HepG2 (cell line): Measurements from ENCODE around the gene KDM4E. TPM values are rescaled to one million over a fixed set of nuclear protein-coding genes. Genes with fewer than 3 reads are reported as not detected.

Experiments used
- ATAC-seq: fragments of 200-7000 bp; cut with Tn5 transposase; 3 replicates; pipeline ENCODE4 v1.9.1; 2020; ENCODE audit warnings: mild to moderate bottlenecking, moderate library complexity
- BruUV-seq: library from RNA; stranded (reverse); fragments of 400-500 nt; replicated peaks from 2 replicates; lab custom pipeline; 2021; lab: Mats Ljungman, UMichigan
- CTCF ChIA-PET: fragments of 300-600 bp; formaldehyde crosslinking; extraction: SDS; loops from one replicate; lab custom pipeline; 2021; ENCODE audit warnings: low total read pairs, inconsistent platforms, low intra/inter-chr PET ratio; lab: Yijun Ruan, JAX
- POLR2A ChIA-PET: fragments of 350-600 bp; sonication (Branson Sonifier 250); formaldehyde crosslinking; loops from one replicate; lab custom pipeline; 2020; ENCODE audit warnings: antibody characterized with exemption, inconsistent platforms; lab: Yijun Ruan, JAX
- DNase-seq: peaks from one replicate; pipeline ENCODE4 v3.0.0-alpha.2; 2015; ENCODE audit warnings: low spot score
- FAIRE-seq: peaks from 3 replicates; lab custom pipeline; 2011; peaks lifted over from hg19 to GRCh38; lab: Jason Lieb, UNC
- H2AFZ ChIP-seq: one replicate; pipeline ENCODE4 v1.6.1; 2011; ENCODE audit warnings: low read length, inconsistent platforms
- H3K27ac ChIP-seq: fragments of 300-600 bp; 3 replicates; pipeline ENCODE4 v1.8.0; 2011; ENCODE audit warnings: mixed run types, mild to moderate bottlenecking, mixed read lengths, low read length, inconsistent platforms; ENCODE audit not compliant: insufficient read depth; ENCODE audit errors: extremely low read length
- H3K27me3 ChIP-seq, 2 experiments: fragments of 200-600 bp in 1 of 2; 2 replicates in 1 of 2; 3 replicates in 1 of 2; pipeline versions ENCODE4 v1.6.0 to v1.8.0; 2011; ENCODE audit warnings: low read length in 2 of 2, mild to moderate bottlenecking in 2 of 2, moderate library complexity in 2 of 2, inconsistent platforms in 1 of 2; ENCODE audit not compliant: insufficient read depth in 2 of 2, control insufficient read depth in 1 of 2
- H3K36me3 ChIP-seq, 2 experiments: fragments of 200-600 bp in 1 of 2; replicated peaks in 1 of 2; 2 replicates in 1 of 2; 3 replicates in 1 of 2; pipeline versions ENCODE4 v1.5.1 to v1.8.0; 2011; ENCODE audit warnings: low read length in 2 of 2, inconsistent platforms in 1 of 2; ENCODE audit not compliant: insufficient read depth in 2 of 2, control insufficient read depth in 1 of 2
- H3K4me1 ChIP-seq: 2 replicates; pipeline ENCODE4 v1.5.1; 2012; ENCODE audit warnings: low read length, inconsistent platforms; ENCODE audit not compliant: insufficient read depth
- H3K4me2 ChIP-seq: 2 replicates; pipeline ENCODE4 v1.6.0; 2011; ENCODE audit warnings: low read depth, low read length, inconsistent platforms
- H3K4me3 ChIP-seq, 3 experiments: fragments of 200-600 bp in 1 of 3; sonication (generic), shearing (Covaris generic) in 1 of 3; replicated peaks in 1 of 3; 2 replicates each; pipeline ENCODE4 v1.5.1; 2011 to 2016; ENCODE audit warnings: low read length in 3 of 3, inconsistent platforms in 2 of 3, low read depth in 2 of 3, mild to moderate bottlenecking in 2 of 3, control low read depth in 1 of 3, mixed read lengths in 1 of 3; ENCODE audit not compliant: insufficient read depth in 1 of 3
- H3K79me2 ChIP-seq: one replicate; pipeline ENCODE4 v1.6.1; 2011; ENCODE audit warnings: low read length, inconsistent platforms; ENCODE audit not compliant: insufficient read depth
- H3K9ac ChIP-seq: 2 replicates; pipeline ENCODE4 v1.6.0; 2011; ENCODE audit warnings: mild to moderate bottlenecking, low read depth, low read length, inconsistent platforms; ENCODE audit not compliant: insufficient read depth
- H3K9me3 ChIP-seq: 2 replicates; pipeline ENCODE4 v1.5.1; 2012; ENCODE audit warnings: mild to moderate bottlenecking, low read length
- H4K20me1 ChIP-seq: 2 replicates; pipeline ENCODE4 v1.6.0; 2011; ENCODE audit warnings: inconsistent platforms, mild to moderate bottlenecking, low read length, moderate library complexity; ENCODE audit not compliant: insufficient read depth
- CEBPB ChIP-seq: IDR thresholded peaks from 2 replicates; pipeline ENCODE4 v1.6.1; 2011; ENCODE audit warnings: low read depth, low read length, improper control_type of control experiment, borderline replicate concordance
- CEBPG ChIP-seq: IDR thresholded peaks from 2 replicates; pipeline ENCODE4 v1.6.1; 2016
- HMGA1 ChIP-seq: sonication (generic); formaldehyde crosslinking; conservative IDR thresholded peaks from 2 replicates; pipeline ENCODE4 v1.4.0; 2020; ENCODE audit warnings: missing genetic modification reagents
- HOXA7 ChIP-seq: sonication (generic); formaldehyde crosslinking; IDR thresholded peaks from 2 replicates; pipeline ENCODE4 v1.8.1; 2022; ENCODE audit warnings: mild to moderate bottlenecking, missing genetic modification reagents, moderate library complexity
- IRX3 ChIP-seq: sonication (generic); formaldehyde crosslinking; IDR thresholded peaks from 2 replicates; pipeline ENCODE4 v1.8.1; 2023; ENCODE audit warnings: mild to moderate bottlenecking, low read depth, missing genetic modification reagents, borderline replicate concordance
- ISX ChIP-seq: sonication (generic); formaldehyde crosslinking; conservative IDR thresholded peaks from 2 replicates; pipeline ENCODE4 v1.5.0; 2020; ENCODE audit warnings: missing genetic modification reagents
- JDP2 ChIP-seq: sonication (generic); formaldehyde crosslinking; IDR thresholded peaks from 2 replicates; pipeline ENCODE4 v1.8.1; 2022; ENCODE audit warnings: missing genetic modification reagents, borderline replicate concordance
- MED1 ChIP-seq: sonication (generic); formaldehyde crosslinking; IDR thresholded peaks from 2 replicates; pipeline ENCODE4 v1.4.0; 2020; ENCODE audit warnings: missing genetic modification reagents
- NAIF1 ChIP-seq: sonication (generic); formaldehyde crosslinking; IDR thresholded peaks from 2 replicates; pipeline ENCODE4 v1.5.0; 2020; ENCODE audit warnings: mild to moderate bottlenecking, missing genetic modification reagents, borderline replicate concordance
- POLR2AphosphoS5 ChIP-seq: IDR thresholded peaks from 2 replicates; pipeline ENCODE4 v1.6.1; 2012; ENCODE audit warnings: low read depth, low read length
- RAD51 ChIP-seq: fragments of 450-650 bp; IDR thresholded peaks from 2 replicates; pipeline ENCODE4 v1.6.1; 2016; ENCODE audit warnings: borderline replicate concordance
- TSC22D2 ChIP-seq: sonication (generic); formaldehyde crosslinking; IDR thresholded peaks from 2 replicates; pipeline ENCODE4 v1.5.1; 2020; ENCODE audit warnings: missing genetic modification reagents, mild to moderate bottlenecking, borderline replicate concordance
- ZFY ChIP-seq: sonication (generic); formaldehyde crosslinking; IDR thresholded peaks from 2 replicates; pipeline ENCODE4 v1.4.0; 2020; ENCODE audit warnings: missing genetic modification reagents
- ZNF382 ChIP-seq: sonication (generic); formaldehyde crosslinking; IDR thresholded peaks from 2 replicates; pipeline ENCODE4 v1.5.0; 2020; ENCODE audit warnings: missing genetic modification reagents, mild to moderate bottlenecking, borderline replicate concordance
- ZNF564 ChIP-seq: sonication (generic); formaldehyde crosslinking; IDR thresholded peaks from 2 replicates; pipeline ENCODE4 v1.8.1; 2023; ENCODE audit warnings: mild to moderate bottlenecking, missing genetic modification reagents
- WGBS: methylation state at CpG from one replicate; pipeline ENCODE4 v1.1.6; 2017; ENCODE audit warnings: low lambda C conversion rate; 5-methylcytosine and 5-hydroxymethylcytosine counted together
- in situ Hi-C: cut with HindIII; loops from 2 replicates; pipeline ENCODE4 v1.10.0; 2017; ENCODE audit warnings: low pct_unique_long_range_greater_than_20kb; ENCODE audit not compliant: extremely low pct_ligation_motif_present
- intact Hi-C: fragments of 100-400 bp; cut with micrococcal nuclease; formaldehyde crosslinking; loops from one replicate; pipeline ENCODE4 v1.10.0; 2022; ENCODE audit not compliant: unreplicated experiment
- polyA plus RNA-seq, 8 experiments: library from polyadenylated mRNA; depleted of rRNA in 3 of 8; stranded (reverse) in 7 of 8; unstranded in 1 of 8; fragments of >200 nt; fragmentation: Illumina TruSeq in 4 of 8; extraction: Trizol in 4 of 8; gene quantifications; 2 replicates each; pipeline versions ENCODE4 v1.2.1 to v1.2.3, GENCODE V29; 2011 to 2016; ENCODE audit warnings: low read depth in 4 of 8, missing spikeins in 1 of 8, mixed read lengths in 1 of 8; ENCODE audit not compliant: insufficient read depth in 1 of 8
- total RNA-seq, 5 experiments: library from RNA; depleted of rRNA; stranded (reverse); fragments of >200 nt; fragmentation: Illumina TruSeq; extraction: Trizol; gene quantifications; 2 replicates each; pipeline ENCODE4 v1.2.3, GENCODE V29; 2016; ENCODE audit warnings: low read depth in 1 of 5
- TF ChIP-seq, protein P1 (sequence below): sonication (generic); formaldehyde crosslinking; IDR thresholded peaks from 2 replicates; pipeline ENCODE4 v1.5.1; 2020; ENCODE audit warnings: missing genetic modification reagents, mild to moderate bottlenecking, borderline replicate concordance
- TF ChIP-seq, protein P2 (sequence below): sonication (generic); formaldehyde crosslinking; IDR thresholded peaks from 2 replicates; pipeline ENCODE4 v1.8.0; 2022; ENCODE audit warnings: mild to moderate bottlenecking, missing genetic modification reagents, moderate library complexity

KDM4E gene
- total and polyA plus RNA-seq, 2 of the 13 experiments (the other 11 are each of a cell fraction or from before 2014, with no cell fraction given) = not detected

GRCh38 chr11:95074792-95075563 is 49.9 kb downstream of the KDM4E start:
- peaks cover 6% of the 10 kb centered on the region; the same call in 1 of the 2 replicates for H3K4me1 ChIP-seq
- no peak for DNase-seq
- no peaks in the 10 kb centered on the region for H3K79me2 ChIP-seq
- intact Hi-C loops (no loop called here), in situ Hi-C loops (loop anchor here (5.0 to 25.0 kb wide), 2 partner anchors 57 to 162 kb away; partner anchors contain the start of gene SESN3)
- TF ChIP-seq ISX (CRISPR knock-in tag) (no peak), RAD51 (peak; percentile 8; the same call in 1 of the 2 replicates), ZNF382 (CRISPR knock-in tag) (no peak), MED1 (CRISPR knock-in tag) (no peak)
- no peak for FAIRE-seq
- no peaks in the 10 kb centered on the region for H3K36me3 ChIP-seq
- H3K4me2 ChIP-seq = 0 out of 2 replicates have a peak overlapping the region, but pooled peaks have one; percentile 16
- no peak overlapping the region for H3K9ac ChIP-seq
- no peaks in the 10 kb centered on the region for H3K9me3 ChIP-seq
- peak; percentile 41; the same call in 1 of the 3 replicates for ATAC-seq
- no peak overlapping the region for H3K4me3 ChIP-seq
- no peak overlapping the region for H3K27ac ChIP-seq
- H3K27me3 ChIP-seq = no peaks in the 10 kb centered on the region; a peak in 2 of 5 replicates
- ChIA-PET CTCF (no interaction called here), POLR2A (no interaction called here)
- no TSS peak for BruUV-seq
- H2AFZ ChIP-seq = no peak overlapping the region
- peaks cover 3% of the 10 kb centered on the region; the same call in 1 of the 2 replicates for H4K20me1 ChIP-seq
- WGBS = 32% methylated on average over 7 of the region's 8 CpGs

DNA sequence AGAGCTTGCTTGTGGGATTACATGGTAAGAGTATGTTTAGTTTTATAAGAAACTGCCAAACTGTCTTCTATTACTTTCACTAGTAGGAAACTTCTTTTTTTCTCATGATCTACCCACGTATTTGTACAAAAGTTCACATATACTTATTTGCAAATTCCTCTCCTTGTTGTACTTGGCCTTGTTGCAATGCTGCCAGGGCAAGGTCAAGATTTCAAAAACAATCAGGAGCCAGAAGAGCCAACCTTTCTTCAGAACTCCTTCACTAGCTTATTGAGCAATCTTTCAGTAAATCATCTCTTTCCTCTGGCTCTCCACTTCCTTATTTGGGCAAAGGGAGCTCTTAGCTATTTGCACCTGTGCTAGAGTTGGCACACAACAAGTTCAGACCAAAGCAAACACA is 51.4 kb downstream of the KDM4E start:
- H3K4me1 ChIP-seq = peaks cover 5% of the 10 kb centered on the region; the same call in 1 of the 2 replicates
- H3K27me3 ChIP-seq = no peaks in the 10 kb centered on the region; a peak in 2 of 5 replicates
- ChIA-PET POLR2A (interaction anchor here (0.6 to 1.3 kb wide), 2 partner anchors 8 to 9 kb away, joined by 3 read pairs; no protein-coding TSS in a partner anchor), CTCF (no interaction called here)
- no peak overlapping the region for H3K27ac ChIP-seq
- intact Hi-C loops = no loop called here
- no TSS peak for BruUV-seq
- no peaks in the 10 kb centered on the region for H3K79me2 ChIP-seq
- WGBS = 4% methylated on average over 1 of the region's 1 CpG
- no peak for FAIRE-seq
- H3K9ac ChIP-seq = no peak overlapping the region
- no peak overlapping the region for H2AFZ ChIP-seq
- in situ Hi-C loops = loop anchor here (25.0 kb wide), 1 partner anchor 161 kb away; the partner anchor contains the start of gene SESN3
- H4K20me1 ChIP-seq = no peaks in the 10 kb centered on the region
- DNase-seq = no peak
- H3K36me3 ChIP-seq = no peaks in the 10 kb centered on the region
- H3K4me2 ChIP-seq = no peak overlapping the region
- H3K9me3 ChIP-seq = no peaks in the 10 kb centered on the region
- H3K4me3 ChIP-seq = no peak overlapping the region
- ATAC-seq = no peak
- TF ChIP-seq, protein P1, sequence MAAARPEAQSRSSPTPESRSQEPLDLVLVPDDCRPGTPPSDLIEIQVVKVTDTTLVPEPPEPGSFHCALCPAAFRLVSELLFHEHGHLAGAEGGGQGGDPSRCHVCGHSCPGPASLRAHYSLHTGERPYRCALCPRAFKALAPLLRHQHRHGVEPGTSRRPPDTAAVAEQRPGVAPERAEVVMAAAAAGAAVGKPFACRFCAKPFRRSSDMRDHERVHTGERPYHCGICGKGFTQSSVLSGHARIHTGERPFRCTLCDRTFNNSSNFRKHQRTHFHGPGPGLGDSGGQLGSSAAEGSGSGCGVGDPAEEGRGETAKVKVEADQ (CRISPR knock-in tag) = no peak
- TF ChIP-seq IRX3 (CRISPR knock-in tag) (no peak), ZFY (CRISPR knock-in tag) (no peak), TSC22D2 (CRISPR knock-in tag) (no peak), HMGA1 (CRISPR knock-in tag) (no peak), ZNF564 (CRISPR knock-in tag) (no peak), CEBPG (peak; percentile 49), NAIF1 (CRISPR knock-in tag) (no peak), JDP2 (no peak), MED1 (CRISPR knock-in tag) (no peak), POLR2AphosphoS5 (no peak), CEBPB (peak; percentile 44), HOXA7 (CRISPR knock-in tag) (no peak)
- TF ChIP-seq, protein P2, sequence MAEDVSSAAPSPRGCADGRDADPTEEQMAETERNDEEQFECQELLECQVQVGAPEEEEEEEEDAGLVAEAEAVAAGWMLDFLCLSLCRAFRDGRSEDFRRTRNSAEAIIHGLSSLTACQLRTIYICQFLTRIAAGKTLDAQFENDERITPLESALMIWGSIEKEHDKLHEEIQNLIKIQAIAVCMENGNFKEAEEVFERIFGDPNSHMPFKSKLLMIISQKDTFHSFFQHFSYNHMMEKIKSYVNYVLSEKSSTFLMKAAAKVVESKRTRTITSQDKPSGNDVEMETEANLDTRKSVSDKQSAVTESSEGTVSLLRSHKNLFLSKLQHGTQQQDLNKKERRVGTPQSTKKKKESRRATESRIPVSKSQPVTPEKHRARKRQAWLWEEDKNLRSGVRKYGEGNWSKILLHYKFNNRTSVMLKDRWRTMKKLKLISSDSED (CRISPR knock-in tag) = no peak
